ENCODE data around the gene MYCL. TPM values are rescaled to one million over a fixed set of nuclear protein-coding genes. Genes with fewer than 3 reads are reported as not detected.

The MYCL gene
- total RNA-seq, 1 experiment from 2014 or later: 7.8 TPM

GRCh38 chr1:39890880-39891279 lies 10.8 kb downstream of the MYCL start:
- no peak for TF ChIP-seq CTCF (IDR thresholded peaks at IDR 0.05; ENCODE audit: insufficient read depth in 1 of 2, low read depth in 1 of 2, low read length in 1 of 2, severe bottlenecking in 1 of 2, unreplicated experiment in 1 of 2)
- no peak overlapping the region for H3K27ac Mint-ChIP-seq (ENCODE audit: unreplicated experiment)
- no TSS peak for BruUV-seq (replicated peaks)
- no peaks in the 10 kb centered on the region for H3K36me3 Mint-ChIP-seq (ENCODE audit: insufficient read depth, unreplicated experiment)
- ChIA-PET POLR2A (interaction anchor here (0.6 kb wide), 1 partner anchor 322 kb away, joined by 3 read pairs; no protein-coding TSS in a partner anchor), CTCF (no interaction called here)
- H3K9me3 Mint-ChIP-seq (ENCODE audit: unreplicated experiment): no peaks in the 10 kb centered on the region
- H3K4me1 Mint-ChIP-seq (ENCODE audit: low read depth, unreplicated experiment): peaks cover 16% of the 10 kb centered on the region
- Histone ChIP-seq H3K36me3 (ENCODE audit: control insufficient read depth, insufficient read depth, low read length) (no peaks in the 10 kb centered on the region), H3K9me3 (no peaks in the 10 kb centered on the region), H3K27me3 (replicated peaks; ENCODE audit: control insufficient read depth, insufficient read depth, low read length) (no peaks in the 10 kb centered on the region), H3K4me1 (peaks cover 28% of the 10 kb centered on the region), H3K4me3 (ENCODE audit: low read depth, low read length) (no peak overlapping the region)
- no peaks in the 10 kb centered on the region for H3K27me3 Mint-ChIP-seq (ENCODE audit: insufficient read depth, unreplicated experiment)
- no peak for DNase-seq
- no peak overlapping the region for H3K4me3 Mint-ChIP-seq (ENCODE audit: unreplicated experiment)
- intact Hi-C loops (cut with micrococcal nuclease; ENCODE audit: unreplicated experiment): no loop called here

- H3K36me3 Mint-ChIP-seq (ENCODE audit: insufficient read depth, unreplicated experiment): no peaks in the 10 kb centered on the region
- intact Hi-C loops (cut with micrococcal nuclease; ENCODE audit: unreplicated experiment): no loop called here
- ChIA-PET CTCF (no interaction called here), POLR2A (no interaction called here)
- no peaks in the 10 kb centered on the region for H3K9me3 ChIP-seq
- no peak overlapping the region for H3K4me3 Mint-ChIP-seq (ENCODE audit: unreplicated experiment)
- peaks cover 28% of the 10 kb centered on the region for H3K4me1 ChIP-seq
- no peak overlapping the region for H3K4me3 ChIP-seq (ENCODE audit: low read depth, low read length)
- TF ChIP-seq CTCF (IDR thresholded peaks at IDR 0.05; ENCODE audit: insufficient read depth in 1 of 2, low read depth in 1 of 2, low read length in 1 of 2, severe bottlenecking in 1 of 2, unreplicated experiment in 1 of 2): no peak
- no peak for DNase-seq
- no peaks in the 10 kb centered on the region for H3K27me3 ChIP-seq (replicated peaks; ENCODE audit: control insufficient read depth, insufficient read depth, low read length)
- no peaks in the 10 kb centered on the region for H3K36me3 ChIP-seq (ENCODE audit: control insufficient read depth, insufficient read depth, low read length)
- BruUV-seq (replicated peaks): no TSS peak
- H3K9me3 Mint-ChIP-seq (ENCODE audit: unreplicated experiment): no peaks in the 10 kb centered on the region
- no peaks in the 10 kb centered on the region for H3K27me3 Mint-ChIP-seq (ENCODE audit: insufficient read depth, unreplicated experiment)
- H3K27ac Mint-ChIP-seq (ENCODE audit: unreplicated experiment): no peak overlapping the region
- peaks cover 16% of the 10 kb centered on the region for H3K4me1 Mint-ChIP-seq (ENCODE audit: low read depth, unreplicated experiment)
Observed at GRCh38 chr1:39890273-39890672, 11.4 kb downstream of the MYCL start.

- no peak for TF ChIP-seq CTCF (IDR thresholded peaks at IDR 0.05; ENCODE audit: insufficient read depth in 1 of 2, low read depth in 1 of 2, low read length in 1 of 2, severe bottlenecking in 1 of 2, unreplicated experiment in 1 of 2)
- H3K27me3 ChIP-seq (replicated peaks; ENCODE audit: control insufficient read depth, insufficient read depth, low read length): no peaks in the 10 kb centered on the region
- no peak overlapping the region for H3K27ac Mint-ChIP-seq (ENCODE audit: unreplicated experiment)
- ChIA-PET POLR2A (no interaction called here), CTCF (no interaction called here)
- H3K4me1 ChIP-seq: peaks cover 8% of the 10 kb centered on the region
- no peaks in the 10 kb centered on the region for H3K36me3 ChIP-seq (ENCODE audit: control insufficient read depth, insufficient read depth, low read length)
- no peaks in the 10 kb centered on the region for H3K9me3 ChIP-seq
- H3K4me3 ChIP-seq (ENCODE audit: low read depth, low read length): no peak overlapping the region
- no peaks in the 10 kb centered on the region for H3K9me3 Mint-ChIP-seq (ENCODE audit: unreplicated experiment)
- BruUV-seq (replicated peaks): no TSS peak
- H3K4me1 Mint-ChIP-seq (ENCODE audit: low read depth, unreplicated experiment): peaks cover 17% of the 10 kb centered on the region
- H3K4me3 Mint-ChIP-seq (ENCODE audit: unreplicated experiment): no peak overlapping the region
- intact Hi-C loops (cut with micrococcal nuclease; ENCODE audit: unreplicated experiment): no loop called here
- no peak for DNase-seq
- H3K27me3 Mint-ChIP-seq (ENCODE audit: insufficient read depth, unreplicated experiment): no peaks in the 10 kb centered on the region
- H3K36me3 Mint-ChIP-seq (ENCODE audit: insufficient read depth, unreplicated experiment): no peaks in the 10 kb centered on the region
Observed at GRCh38 chr1:39886757-39887231, 14.9 kb downstream of the MYCL start.
